ENCODE results near the gene OR10H5.

- TF ChIP-seq POLR2AphosphoS5 (IDR thresholded peaks at IDR 0.05; ENCODE audit: low read depth, low read length) = no peak
- TF ChIP-seq POLR2A (IDR thresholded peaks at IDR 0.05; ENCODE audit: low read depth, low read length) = no peak
These were observed 6.6 kb upstream of the OR10H5 start for GRCh38 chr19:15780610-15781418.
